SK-N-SH treated with all-trans-retinoic acid at 6 μM for 48 hours (cell line): Measurements from ENCODE around the gene FOXG1.

Experiments used
- ATAC-seq: fragments of 200-7000 bp; cut with Tn5 transposase; 3 replicates; pipeline ENCODE4 v1.9.1; 2020; ENCODE audit warnings: mild to moderate bottlenecking, moderate library complexity
- ARNTL ChIP-seq: fragments of 450-650 bp; formaldehyde crosslinking; IDR thresholded peaks from 2 replicates; pipeline ENCODE4 v1.5.0; 2020; ENCODE audit warnings: low read depth, mild to moderate bottlenecking, moderate library complexity, borderline replicate concordance
- BACH2 ChIP-seq: fragments of 250-450 bp; sonication (Bioruptor Pico); IDR thresholded peaks from 2 replicates; pipeline ENCODE4 v1.9.0; 2021; ENCODE audit warnings: mild to moderate bottlenecking, borderline replicate concordance
- CREB5 ChIP-seq: fragments of 250-450 bp; sonication (Bioruptor Pico); IDR thresholded peaks from 2 replicates; pipeline ENCODE4 v1.5.1; 2020; ENCODE audit warnings: low read depth, mild to moderate bottlenecking, moderate library complexity
- CSDC2 ChIP-seq: fragments of 250-450 bp; sonication (Bioruptor Pico); IDR thresholded peaks from 2 replicates; pipeline ENCODE4 v1.5.0; 2020; ENCODE audit warnings: mild to moderate bottlenecking, moderate library complexity
- CSRNP3 ChIP-seq: fragments of 250-450 bp; sonication (Bioruptor Pico); IDR thresholded peaks from 2 replicates; pipeline ENCODE4 v1.5.1; 2021; ENCODE audit warnings: mild to moderate bottlenecking, moderate library complexity
- GLIS3 ChIP-seq: fragments of 250-450 bp; sonication (Bioruptor Pico); IDR thresholded peaks from 2 replicates; pipeline ENCODE4 v1.5.0; 2020; ENCODE audit warnings: mild to moderate bottlenecking, moderate library complexity
- ISL1 ChIP-seq: fragments of 250-450 bp; sonication (Bioruptor Pico); IDR thresholded peaks from 2 replicates; pipeline ENCODE4 v2.1.2; 2022; ENCODE audit warnings: mild to moderate bottlenecking, moderate library complexity
- PATZ1 ChIP-seq: fragments of 250-450 bp; sonication (Bioruptor Pico); IDR thresholded peaks from 2 replicates; pipeline ENCODE4 v1.8.0; 2020; ENCODE audit warnings: mild to moderate bottlenecking, moderate library complexity, borderline replicate concordance
- POU6F1 ChIP-seq: fragments of 250-450 bp; sonication (Bioruptor Pico); IDR thresholded peaks from 2 replicates; pipeline ENCODE4 v1.8.0; 2021; ENCODE audit warnings: low read depth, mild to moderate bottlenecking, moderate library complexity, borderline replicate concordance
- PPARA ChIP-seq: fragments of 250-450 bp; sonication (Bioruptor Pico); IDR thresholded peaks from 2 replicates; pipeline ENCODE4 v1.5.0; 2020; ENCODE audit warnings: mild to moderate bottlenecking, borderline replicate concordance
- RARB ChIP-seq: fragments of 250-450 bp; sonication (Bioruptor Pico); IDR thresholded peaks from 2 replicates; pipeline ENCODE4 v1.8.0; 2021; ENCODE audit warnings: mild to moderate bottlenecking, moderate library complexity
- SNAI2 ChIP-seq: fragments of 250-450 bp; sonication (Bioruptor Pico); IDR thresholded peaks from 2 replicates; pipeline ENCODE4 v1.5.0; 2020; ENCODE audit warnings: mild to moderate bottlenecking, moderate library complexity
- TCF4 ChIP-seq: fragments of 250-450 bp; sonication (Bioruptor Pico); IDR thresholded peaks from 2 replicates; pipeline ENCODE4 v1.8.0; 2021; ENCODE audit warnings: mild to moderate bottlenecking, moderate library complexity, borderline replicate concordance
- TOX ChIP-seq: fragments of 250-450 bp; sonication (Bioruptor Pico); IDR thresholded peaks from 2 replicates; pipeline ENCODE4 v1.8.0; 2021; ENCODE audit warnings: mild to moderate bottlenecking, moderate library complexity, borderline replicate concordance
- TSHZ2 ChIP-seq: fragments of 250-450 bp; sonication (Bioruptor Pico); IDR thresholded peaks from 2 replicates; pipeline ENCODE4 v1.5.0; 2020; ENCODE audit warnings: mild to moderate bottlenecking, moderate library complexity
- ZC3H10 ChIP-seq: fragments of 250-450 bp; sonication (Bioruptor Pico); IDR thresholded peaks from 2 replicates; pipeline ENCODE4 v1.5.1; 2021; ENCODE audit warnings: mild to moderate bottlenecking, moderate library complexity
- ZFP3 ChIP-seq: fragments of 250-450 bp; sonication (Bioruptor Pico); IDR thresholded peaks from 2 replicates; pipeline ENCODE4 v1.5.0; 2020; ENCODE audit warnings: mild to moderate bottlenecking, moderate library complexity
- ZFP30 ChIP-seq: fragments of 450-650 bp; formaldehyde crosslinking; IDR thresholded peaks from 2 replicates; pipeline ENCODE4 v1.5.0; 2022; ENCODE audit warnings: mild to moderate bottlenecking, moderate library complexity
- ZNF565 ChIP-seq: fragments of 450-650 bp; formaldehyde crosslinking; conservative IDR thresholded peaks from 2 replicates; pipeline ENCODE4 v1.5.0; 2020; ENCODE audit warnings: low read depth, mild to moderate bottlenecking, moderate library complexity
- ZNF70 ChIP-seq: fragments of 450-650 bp; formaldehyde crosslinking; IDR thresholded peaks from 2 replicates; pipeline ENCODE4 v1.5.0; 2020; ENCODE audit warnings: mild to moderate bottlenecking, moderate library complexity
- ZNF8 ChIP-seq: fragments of 450-650 bp; formaldehyde crosslinking; IDR thresholded peaks from 2 replicates; pipeline ENCODE4 v1.5.0; 2020; ENCODE audit warnings: mild to moderate bottlenecking, moderate library complexity

The FOXG1 gene

GRCh38 chr14:28758253-28758884 is 8.2 kb upstream of the FOXG1 start:
- TF ChIP-seq CSDC2 (CRISPR knock-in tag) (no peak), ZC3H10 (CRISPR knock-in tag) (no peak), TCF4 (CRISPR knock-in tag) (no peak), ZNF8 (no peak)
- no peak for ATAC-seq

- no peak for TF ChIP-seq PPARA (CRISPR knock-in tag)
- no peak for TF ChIP-seq SNAI2 (CRISPR knock-in tag)
- TF ChIP-seq ZNF70: no peak
- TF ChIP-seq ZC3H10 (CRISPR knock-in tag): no peak
- TF ChIP-seq TSHZ2: no peak
- TF ChIP-seq TOX: no peak
- no peak for TF ChIP-seq CREB5 (CRISPR knock-in tag)
- no peak for TF ChIP-seq ISL1
- no peak for TF ChIP-seq ARNTL (CRISPR knock-in tag)
- TF ChIP-seq ZFP3 (CRISPR knock-in tag): no peak
- no peak for TF ChIP-seq PATZ1
- TF ChIP-seq RARB (CRISPR knock-in tag): no peak
- TF ChIP-seq TCF4 (CRISPR knock-in tag): no peak
- TF ChIP-seq CSDC2 (CRISPR knock-in tag): no peak
- no peak for TF ChIP-seq ZNF565
- no peak for TF ChIP-seq ZFP30
- TF ChIP-seq POU6F1 (CRISPR knock-in tag): no peak
- TF ChIP-seq CSRNP3 (CRISPR knock-in tag): no peak
- no peak for TF ChIP-seq GLIS3 (CRISPR knock-in tag)
- no peak for TF ChIP-seq BACH2
- ATAC-seq: no peak
Measured at GRCh38 chr14:28758885-28759652, 7.5 kb upstream of the FOXG1 start.
